Loucy (cell line): ENCODE measurements around the gene CNOT3.

Source experiments
- H2AFZ ChIP-seq: fragments of 200-600 bp; sonication (generic); 2 replicates; pipeline ENCODE4 v1.6.0; 2016; ENCODE audit warnings: antibody characterized with exemption, mild to moderate bottlenecking, low read length, moderate library complexity
- H3F3A ChIP-seq: fragments of 200-600 bp; 2 replicates; pipeline ENCODE4 v1.6.0; 2016; ENCODE audit warnings: antibody characterized with exemption, low read depth, mild to moderate bottlenecking
- H3K27me3 ChIP-seq: fragments of 200-600 bp; sonication (generic); 2 replicates; pipeline ENCODE4 v1.6.1; 2014; ENCODE audit warnings: low read length, mild to moderate bottlenecking; ENCODE audit not compliant: insufficient read depth, poor library complexity, severe bottlenecking
- H3K36me3 ChIP-seq: fragments of 200-600 bp; sonication (generic); 2 replicates; pipeline ENCODE4 v1.6.1; 2016; ENCODE audit warnings: low read length; ENCODE audit not compliant: insufficient read depth
- H3K4me1 ChIP-seq: fragments of 200-600 bp; sonication (generic); 2 replicates; pipeline ENCODE4 v1.5.1; 2014; ENCODE audit warnings: low read length, mild to moderate bottlenecking; ENCODE audit not compliant: insufficient read depth, poor library complexity, severe bottlenecking
- H3K4me2 ChIP-seq: fragments of 200-600 bp; sonication (generic); 2 replicates; pipeline ENCODE4 v1.6.0; 2014; ENCODE audit warnings: antibody characterized with exemption, low read length, low read depth, mild to moderate bottlenecking; ENCODE audit not compliant: poor library complexity, severe bottlenecking
- H3K4me3 ChIP-seq: fragments of 200-600 bp; sonication (generic); 2 replicates; pipeline ENCODE4 v1.5.1; 2014; ENCODE audit warnings: low read length, mild to moderate bottlenecking, mixed read lengths; ENCODE audit not compliant: poor library complexity, severe bottlenecking
- H3K79me2 ChIP-seq: fragments of 200-600 bp; sonication (generic); 2 replicates; pipeline ENCODE4 v1.6.1; 2014; ENCODE audit warnings: low read length; ENCODE audit not compliant: insufficient read depth
- H3K9ac ChIP-seq: fragments of 200-600 bp; sonication (generic); 2 replicates; pipeline ENCODE4 v1.6.0; 2014; ENCODE audit warnings: mild to moderate bottlenecking, low read depth, low read length, moderate library complexity; ENCODE audit not compliant: poor library complexity, severe bottlenecking
- H3K9me2 ChIP-seq: fragments of 200-600 bp; sonication (generic); replicated peaks from 2 replicates; pipeline ENCODE4 v1.6.1; 2016; ENCODE audit warnings: low read depth, low read length, mixed read lengths
- H3K9me3 ChIP-seq: fragments of 200-600 bp; sonication (generic); 2 replicates; pipeline ENCODE4 v1.6.1; 2014; ENCODE audit warnings: mild to moderate bottlenecking, antibody characterized with exemption, low read length, low read depth; ENCODE audit not compliant: insufficient read depth
- H4K20me1 ChIP-seq: fragments of 200-600 bp; sonication (generic); 2 replicates; pipeline ENCODE4 v1.6.0; 2014; ENCODE audit warnings: antibody characterized with exemption, low read length, mild to moderate bottlenecking; ENCODE audit not compliant: insufficient read depth, poor library complexity, severe bottlenecking
- EZH2phosphoT487 ChIP-seq: fragments of 200-600 bp; IDR thresholded peaks from 2 replicates; pipeline ENCODE4 v1.6.1; 2018; ENCODE audit warnings: antibody characterized with exemption, mild to moderate bottlenecking, moderate library complexity, borderline replicate concordance
- TF ChIP-seq, protein P1 (sequence below): fragments of 200-600 bp; sonication (generic); conservative IDR thresholded peaks from 2 replicates; pipeline ENCODE4 v1.5.1; 2014; ENCODE audit warnings: mild to moderate bottlenecking, antibody characterized with exemption, low read length

CNOT3 gene

DNA sequence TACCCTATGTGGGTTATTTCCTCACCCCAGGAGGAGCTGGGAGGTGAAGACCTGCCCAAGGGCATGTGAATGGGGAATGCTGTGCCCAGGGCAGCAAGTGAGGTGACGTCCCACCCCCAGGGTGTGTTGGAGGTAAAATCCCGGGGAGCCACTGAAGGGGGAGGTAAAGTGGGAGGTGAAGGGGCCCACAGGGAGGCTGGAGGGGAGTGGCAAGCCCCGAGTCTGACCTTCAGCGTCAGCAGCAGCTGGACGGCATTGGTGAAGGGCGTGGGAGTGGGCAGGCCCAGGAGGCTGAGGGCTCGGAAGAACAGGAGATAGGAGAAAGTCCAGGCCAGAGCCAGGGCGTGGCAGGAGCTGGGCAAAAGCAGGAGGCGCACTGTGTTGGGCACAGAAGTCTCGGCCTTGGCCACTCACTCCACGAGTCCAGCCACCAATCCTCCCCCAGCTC lies 49.4 kb downstream of the CNOT3 start:
- H3K4me2 ChIP-seq = peak overlapping the region; percentile 84

DNA sequence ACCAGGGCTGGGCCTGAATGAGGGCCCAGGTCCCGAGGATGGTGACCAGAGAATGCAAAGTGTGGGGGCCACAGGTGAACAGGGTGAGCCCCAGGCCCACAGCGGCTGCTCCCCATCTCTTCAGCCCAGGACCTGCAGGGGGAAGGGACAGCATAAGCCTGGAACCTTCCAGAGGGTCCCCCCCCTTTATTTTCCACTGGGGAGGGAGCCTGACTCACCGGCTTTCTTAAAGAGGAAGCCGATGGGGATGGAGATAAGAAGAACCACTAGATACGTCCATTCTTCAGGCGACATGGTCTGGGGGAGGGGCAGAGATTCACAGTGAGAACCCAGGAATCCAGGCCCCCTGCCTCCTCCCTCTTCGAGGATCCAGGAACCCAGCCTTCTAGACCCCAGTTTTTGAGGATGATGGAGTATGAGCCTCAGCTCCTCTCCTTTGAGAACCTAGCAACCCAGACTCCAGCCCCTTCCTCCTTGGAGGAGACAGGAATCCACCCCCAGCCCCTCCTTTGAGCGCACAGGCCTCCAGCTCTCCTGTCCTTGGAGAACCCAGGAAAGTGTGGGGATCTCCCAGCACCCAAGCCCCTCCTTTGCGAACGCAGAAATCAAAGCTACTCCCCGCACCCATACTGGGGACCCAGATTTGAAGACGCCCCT lies 50.8 kb downstream of the CNOT3 start:
- no peak overlapping the region for H2AFZ ChIP-seq
- peaks cover 5% of the 10 kb centered on the region; the same call in 1 of the 2 replicates for H3K36me3 ChIP-seq
- no peaks in the 10 kb centered on the region for H3F3A ChIP-seq
- H3K27me3 ChIP-seq = no peaks in the 10 kb centered on the region
- no peak for TF ChIP-seq EZH2phosphoT487
- TF ChIP-seq, protein P1, sequence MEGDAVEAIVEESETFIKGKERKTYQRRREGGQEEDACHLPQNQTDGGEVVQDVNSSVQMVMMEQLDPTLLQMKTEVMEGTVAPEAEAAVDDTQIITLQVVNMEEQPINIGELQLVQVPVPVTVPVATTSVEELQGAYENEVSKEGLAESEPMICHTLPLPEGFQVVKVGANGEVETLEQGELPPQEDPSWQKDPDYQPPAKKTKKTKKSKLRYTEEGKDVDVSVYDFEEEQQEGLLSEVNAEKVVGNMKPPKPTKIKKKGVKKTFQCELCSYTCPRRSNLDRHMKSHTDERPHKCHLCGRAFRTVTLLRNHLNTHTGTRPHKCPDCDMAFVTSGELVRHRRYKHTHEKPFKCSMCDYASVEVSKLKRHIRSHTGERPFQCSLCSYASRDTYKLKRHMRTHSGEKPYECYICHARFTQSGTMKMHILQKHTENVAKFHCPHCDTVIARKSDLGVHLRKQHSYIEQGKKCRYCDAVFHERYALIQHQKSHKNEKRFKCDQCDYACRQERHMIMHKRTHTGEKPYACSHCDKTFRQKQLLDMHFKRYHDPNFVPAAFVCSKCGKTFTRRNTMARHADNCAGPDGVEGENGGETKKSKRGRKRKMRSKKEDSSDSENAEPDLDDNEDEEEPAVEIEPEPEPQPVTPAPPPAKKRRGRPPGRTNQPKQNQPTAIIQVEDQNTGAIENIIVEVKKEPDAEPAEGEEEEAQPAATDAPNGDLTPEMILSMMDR = no peak
- peak overlapping the region; percentile 84 for H3K4me2 ChIP-seq
- H3K79me2 ChIP-seq = peaks cover 46% of the 10 kb centered on the region
- peak overlapping the region; percentile 82 for H3K4me3 ChIP-seq
- H3K9me3 ChIP-seq = no peaks in the 10 kb centered on the region
- peaks cover 26% of the 10 kb centered on the region for H4K20me1 ChIP-seq
- H3K4me1 ChIP-seq = peaks cover 26% of the 10 kb centered on the region
- H3K9ac ChIP-seq = peak overlapping the region; percentile 95
- no peaks in the 10 kb centered on the region for H3K9me2 ChIP-seq

More for the DNA sequence above, 49.4 kb downstream of the CNOT3 start:
- TF ChIP-seq, protein P1 = no peak
- no peak for TF ChIP-seq EZH2phosphoT487
- Histone ChIP-seq H3K9me3 (no peaks in the 10 kb centered on the region), H3F3A (no peaks in the 10 kb centered on the region), H3K4me3 (peak overlapping the region; percentile 82), H3K4me1 (peaks cover 20% of the 10 kb centered on the region), H4K20me1 (peaks cover 19% of the 10 kb centered on the region), H2AFZ (no peak overlapping the region), H3K9me2 (no peaks in the 10 kb centered on the region), H3K36me3 (peaks cover 3% of the 10 kb centered on the region; the same call in 1 of the 2 replicates), H3K79me2 (peaks cover 32% of the 10 kb centered on the region), H3K9ac (peak overlapping the region; percentile 95), H3K27me3 (no peaks in the 10 kb centered on the region)

DNA sequence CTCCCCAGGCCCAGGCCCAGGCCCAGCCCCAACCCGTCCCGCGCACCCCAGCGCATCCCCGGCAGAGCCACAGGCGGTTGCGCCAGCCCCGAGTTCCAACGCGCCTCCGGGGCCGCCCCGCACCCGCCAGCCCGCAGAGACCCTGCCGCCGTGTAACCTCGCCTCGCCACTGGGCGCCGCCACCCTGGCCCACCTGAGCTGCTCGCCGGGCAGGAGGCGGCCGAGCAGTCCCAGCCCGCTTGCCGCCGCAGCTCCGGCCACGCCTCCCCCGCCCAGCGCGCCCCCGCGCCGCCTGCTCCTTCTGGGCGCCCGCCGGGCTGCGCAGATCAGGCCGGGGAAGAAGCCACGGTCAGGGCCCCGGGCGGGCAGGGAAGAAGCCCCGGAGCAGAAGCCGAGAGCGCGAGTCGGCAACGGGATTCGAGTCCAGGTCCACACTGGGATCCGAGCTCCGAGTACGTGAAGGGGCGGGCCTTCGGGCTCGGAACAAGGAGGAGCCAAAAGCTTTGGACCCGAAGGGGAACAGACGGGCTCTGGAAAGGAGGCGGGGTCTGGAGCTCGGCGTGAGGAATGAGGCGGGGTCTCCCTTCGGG lies 51.7 kb downstream of the CNOT3 start, which contains the start of gene MBOAT7:
TSS of gene MBOAT7 (minus strand) at position 436 of the 590 bp plus-strand sequence. CDS start 1,072 bp downstream, outside the sequence.
- no peaks in the 10 kb centered on the region for H3K27me3 ChIP-seq
- H3K4me2 ChIP-seq = peak within 1 kb of the TSS; percentile 84
- no peaks in the 10 kb centered on the region for H3F3A ChIP-seq
- TF ChIP-seq, protein P1 = peak; percentile 41
- TF ChIP-seq EZH2phosphoT487 = no peak
- no peaks in the 10 kb centered on the region for H3K9me2 ChIP-seq
- peaks cover 26% of the 10 kb centered on the region for H4K20me1 ChIP-seq
- peak within 1 kb of the TSS; percentile 89 for H3K4me3 ChIP-seq
- H3K36me3 ChIP-seq = peaks cover 10% of the 10 kb centered on the region; the same call in 1 of the 2 replicates
- peak within 1 kb of the TSS; percentile 80 for H2AFZ ChIP-seq
- no peaks in the 10 kb centered on the region for H3K9me3 ChIP-seq
- peaks cover 48% of the 10 kb centered on the region for H3K79me2 ChIP-seq
- peaks cover 26% of the 10 kb centered on the region for H3K4me1 ChIP-seq
- peak within 1 kb of the TSS; percentile 95 for H3K9ac ChIP-seq
